ENCODE data around the gene PRDM5. TPM values are rescaled to one million over a fixed set of nuclear protein-coding genes. Genes with fewer than 3 reads are reported as not detected.
"Not testable (repeated sequence)": the region's sequence is repeated elsewhere in the genome, so short reads cannot be mapped to it uniquely, and the experiment has no call there.

The PRDM5 gene
- total RNA-seq, 6 experiments from 2014 or later = 0.20 to 0.64 (median 0.36) TPM

GRCh38 chr4:120750152-120750525 lies 172.4 kb downstream of the PRDM5 start:
- H3K4me3 ChIP-seq = no peak overlapping the region
- WGBS (ENCODE audit: insufficient coverage, low coverage, low lambda C conversion rate, missing lambda C conversion rate) = 87% methylated on average over 3 of the region's 5 CpGs
- no peaks in the 10 kb centered on the region for H3K36me3 ChIP-seq
- H3K27ac ChIP-seq = no peak overlapping the region
- DNase-seq (no peak), ATAC-seq (no peak)
- H3K27me3 ChIP-seq = no peaks in the 10 kb centered on the region
- intact Hi-C loops (cut with DNase I) = no loop called here
- H3K9me3 ChIP-seq = no peaks in the 10 kb centered on the region
- no peak for TF ChIP-seq POLR2A (IDR thresholded peaks at IDR 0.05)
- no peaks in the 10 kb centered on the region for H3K4me1 ChIP-seq

- Histone ChIP-seq H3K27me3 (no peaks in the 10 kb centered on the region), H3K4me1 (no peaks in the 10 kb centered on the region), H3K4me3 (no peak overlapping the region), H3K36me3 (no peaks in the 10 kb centered on the region), H3K9me3 (no peaks in the 10 kb centered on the region), H3K27ac (no peak overlapping the region)
- no CpG with 5 or more reads among the region's 6 CpGs for WGBS (ENCODE audit: insufficient coverage, low coverage, low lambda C conversion rate, missing lambda C conversion rate)
- ATAC-seq = peak in 1 of 4 donors; percentile 16
- DNase-seq = no peak
- intact Hi-C loops (cut with DNase I) = no loop called here
- TF ChIP-seq POLR2A (IDR thresholded peaks at IDR 0.05) = no peak
- TF ChIP-seq CTCF (IDR thresholded peaks at IDR 0.05) = no peak
Measured at GRCh38 chr4:120749445-120750151, 172.9 kb downstream of the PRDM5 start.

- H3K9me3 ChIP-seq; H3K36me3 ChIP-seq; H3K27ac ChIP-seq; intact Hi-C loops (cut with DNase I); ATAC-seq; H3K27me3 ChIP-seq; H3K4me3 ChIP-seq; DNase-seq; H3K4me1 ChIP-seq: not testable (repeated sequence)
- WGBS (ENCODE audit: insufficient coverage, low coverage, low lambda C conversion rate, missing lambda C conversion rate) = 78% methylated on average over 3 of the region's 9 CpGs
Measured at GRCh38 chr4:120741636-120742035, 180.9 kb downstream of the PRDM5 start.

- Histone ChIP-seq H3K27ac (no peak overlapping the region), H3K36me3 (no peaks in the 10 kb centered on the region), H3K27me3 (no peaks in the 10 kb centered on the region), H3K9me3 (no peaks in the 10 kb centered on the region), H3K4me1 (no peaks in the 10 kb centered on the region), H3K4me3 (no peak overlapping the region)
- DNase-seq = no peak
- 61% methylated on average over 9 of the region's 9 CpGs for WGBS (ENCODE audit: insufficient coverage, low coverage, low lambda C conversion rate, missing lambda C conversion rate)
- no peak for ATAC-seq
- intact Hi-C loops (cut with DNase I) = no loop called here
- TF ChIP-seq POLR2A (IDR thresholded peaks at IDR 0.05) (no peak), CTCF (IDR thresholded peaks at IDR 0.05) (no peak)
Measured at GRCh38 chr4:120736312-120736711, 186.2 kb downstream of the PRDM5 start.

GRCh38 chr4:120733968-120734367 lies 188.6 kb downstream of the PRDM5 start:
- intact Hi-C loops (cut with DNase I) = no loop called here
- TF ChIP-seq POLR2A (IDR thresholded peaks at IDR 0.05) (no peak), CTCF (IDR thresholded peaks at IDR 0.05) (no peak)
- 84% methylated on average over 4 of the region's 4 CpGs for WGBS (ENCODE audit: insufficient coverage, low coverage, low lambda C conversion rate, missing lambda C conversion rate)
- Histone ChIP-seq H3K4me3 (no peak overlapping the region), H3K27me3 (no peaks in the 10 kb centered on the region), H3K9me3 (no peaks in the 10 kb centered on the region), H3K36me3 (no peaks in the 10 kb centered on the region), H3K27ac (no peak overlapping the region), H3K4me1 (no peaks in the 10 kb centered on the region)
- no peak for ATAC-seq
- DNase-seq = no peak

All from right lobe of liver (tissue), 6 donors.